SIG-M5 (cell line): ENCODE measurements around the gene ALX1.

Experiments used
- DNase-seq: peaks from one replicate; lab custom pipeline; 2025; lab: John Stamatoyannopoulos, UW

ALX1 gene

GRCh38 chr12:85280165-85280983 lies at the start of gene ALX1:
Gene ALX1, plus strand, starts transcription at chr12:85280220. Its CDS starts 42 bp downstream, at chr12:85280262.
- no peak for DNase-seq

DNA sequence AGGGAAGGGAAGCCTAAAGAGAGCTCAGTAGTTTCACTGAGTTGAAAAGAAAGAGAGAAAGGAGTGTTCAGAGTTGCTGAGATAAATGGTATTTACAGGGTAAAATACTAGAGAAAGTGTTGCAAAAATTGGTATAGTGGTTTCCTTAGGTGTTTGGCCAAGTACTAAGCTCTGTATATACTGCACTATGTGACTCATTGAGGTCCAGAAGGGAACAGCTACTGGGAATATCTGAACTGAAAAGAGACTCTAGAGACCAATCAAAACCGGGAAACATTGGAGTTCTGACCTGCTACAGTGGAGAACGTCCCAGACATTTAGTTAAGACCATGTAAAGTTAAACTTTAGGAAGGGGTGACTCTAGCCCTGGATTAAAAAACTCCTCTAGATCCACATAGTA lies 42.7 kb upstream of the ALX1 start:
- no peak for DNase-seq

DNA sequence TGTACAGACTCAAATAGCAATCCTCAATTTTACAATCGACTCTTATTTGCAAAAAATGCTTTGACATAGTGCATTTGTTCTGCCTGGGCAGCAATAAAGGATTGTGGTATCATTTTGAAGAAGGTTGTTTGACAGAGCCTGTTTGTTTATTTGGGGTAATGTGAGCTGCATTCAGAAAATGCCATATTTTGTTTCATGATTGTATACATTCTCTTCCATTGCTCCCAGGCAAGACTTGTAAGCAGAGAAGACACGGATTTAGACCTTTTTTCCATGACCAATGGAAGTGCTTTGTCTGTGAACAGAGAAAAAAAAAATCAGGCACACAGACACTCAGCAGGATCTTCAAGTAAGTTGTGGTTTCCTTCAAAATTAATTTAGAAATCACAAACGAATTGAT lies 35.5 kb upstream of the ALX1 start:
- no peak for DNase-seq

DNA sequence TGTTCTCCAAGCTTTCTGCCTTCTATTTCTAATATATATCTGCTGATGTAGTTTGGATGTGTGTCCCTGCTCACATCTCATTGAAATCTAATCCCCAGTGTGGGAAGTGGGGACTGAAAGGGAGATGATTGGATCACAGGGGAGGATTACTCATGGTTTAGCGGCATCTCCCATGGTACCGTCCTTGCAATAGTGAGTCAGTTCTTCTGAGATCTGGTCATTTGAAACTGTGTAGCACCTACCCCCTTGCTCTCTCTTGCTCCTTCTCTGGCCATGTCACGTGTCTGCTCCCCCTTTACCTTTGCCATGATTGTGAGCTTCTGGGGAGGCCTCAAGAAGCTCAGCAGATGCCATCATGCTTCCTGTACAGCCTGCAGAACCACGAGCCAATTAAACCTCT lies 26.2 kb upstream of the ALX1 start:
- DNase-seq: no peak

DNA sequence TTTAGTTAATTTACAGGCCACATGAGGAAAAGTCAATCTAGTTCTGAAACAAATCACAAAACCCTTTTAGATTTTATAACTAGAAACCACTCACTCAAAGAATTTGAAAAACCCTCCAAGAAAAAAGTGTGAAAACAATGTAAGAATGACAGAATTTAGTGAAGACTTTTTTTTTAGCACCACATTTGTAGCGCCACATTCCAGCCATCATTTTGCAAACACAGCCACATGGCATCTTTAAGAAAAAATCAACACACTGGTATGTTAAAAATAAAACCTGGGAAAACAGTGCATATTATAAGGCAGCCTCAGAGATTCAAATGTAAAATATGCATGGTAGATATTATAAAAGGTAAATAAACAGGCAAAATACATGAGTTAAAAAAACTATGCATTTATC lies 22.3 kb upstream of the ALX1 start:
- no peak for DNase-seq

- DNase-seq: no peak
Observed at GRCh38 chr12:85260447-85260846, 19.6 kb upstream of the ALX1 start.

GRCh38 chr12:85260896-85261295 lies 19.1 kb upstream of the ALX1 start:
- no peak for DNase-seq

- no peak for DNase-seq
Observed at GRCh38 chr12:85266356-85266755, 13.7 kb upstream of the ALX1 start.

DNA sequence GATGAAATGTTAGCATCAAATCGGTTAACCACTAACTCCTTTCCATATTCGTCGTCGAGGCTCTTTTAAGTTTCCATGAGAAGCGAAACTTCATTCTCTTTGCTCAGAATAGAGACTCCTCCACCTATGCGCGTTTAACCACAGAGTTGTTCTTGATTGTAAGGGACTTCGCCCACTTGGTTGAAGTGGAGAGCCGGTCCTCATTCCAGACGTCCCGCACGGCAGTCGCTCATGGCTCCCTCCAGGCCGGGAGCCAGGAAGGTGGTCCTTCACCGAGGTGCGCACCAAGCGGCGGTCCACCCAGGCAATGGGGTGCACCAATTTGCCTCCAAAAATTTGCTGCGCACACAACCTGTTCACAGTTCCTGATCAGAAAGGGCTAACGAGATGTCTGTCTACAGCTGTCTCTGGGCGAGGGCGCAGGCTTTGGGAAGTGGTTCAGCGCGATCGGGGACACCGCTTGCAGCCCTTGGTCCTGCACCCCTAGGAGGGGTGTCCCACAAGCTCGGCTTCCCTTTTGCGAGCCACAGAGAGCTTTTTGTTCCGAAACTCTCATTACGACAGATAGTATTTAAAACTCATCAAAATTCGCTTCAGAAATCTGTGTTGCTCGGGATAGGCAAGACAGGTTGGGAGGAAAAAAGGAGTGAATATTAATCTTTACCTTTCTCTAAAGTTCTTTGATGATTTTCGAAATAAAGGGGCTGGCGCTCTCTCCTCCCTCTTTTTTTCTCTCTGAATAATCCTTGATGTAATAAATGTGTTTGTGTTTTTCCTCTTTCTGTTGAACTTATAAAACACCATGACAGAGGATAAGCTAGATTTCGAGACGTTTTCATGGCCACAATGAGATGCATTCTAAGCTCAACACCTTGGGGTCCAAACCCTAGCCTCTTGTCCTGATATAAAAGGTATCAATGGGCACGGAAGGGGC lies 6.4 kb upstream of the ALX1 start:
- DNase-seq: no peak

- no peak for DNase-seq
Observed at GRCh38 chr12:85274315-85274651, 5.7 kb upstream of the ALX1 start.

- DNase-seq: no peak
Observed at GRCh38 chr12:85275374-85275773, 4.6 kb upstream of the ALX1 start.

- DNase-seq: no peak
Observed at GRCh38 chr12:85277191-85277590, 2.8 kb upstream of the ALX1 start.

GRCh38 chr12:85277900-85278597 lies 2.0 kb upstream of the ALX1 start:
- no peak for DNase-seq

DNA sequence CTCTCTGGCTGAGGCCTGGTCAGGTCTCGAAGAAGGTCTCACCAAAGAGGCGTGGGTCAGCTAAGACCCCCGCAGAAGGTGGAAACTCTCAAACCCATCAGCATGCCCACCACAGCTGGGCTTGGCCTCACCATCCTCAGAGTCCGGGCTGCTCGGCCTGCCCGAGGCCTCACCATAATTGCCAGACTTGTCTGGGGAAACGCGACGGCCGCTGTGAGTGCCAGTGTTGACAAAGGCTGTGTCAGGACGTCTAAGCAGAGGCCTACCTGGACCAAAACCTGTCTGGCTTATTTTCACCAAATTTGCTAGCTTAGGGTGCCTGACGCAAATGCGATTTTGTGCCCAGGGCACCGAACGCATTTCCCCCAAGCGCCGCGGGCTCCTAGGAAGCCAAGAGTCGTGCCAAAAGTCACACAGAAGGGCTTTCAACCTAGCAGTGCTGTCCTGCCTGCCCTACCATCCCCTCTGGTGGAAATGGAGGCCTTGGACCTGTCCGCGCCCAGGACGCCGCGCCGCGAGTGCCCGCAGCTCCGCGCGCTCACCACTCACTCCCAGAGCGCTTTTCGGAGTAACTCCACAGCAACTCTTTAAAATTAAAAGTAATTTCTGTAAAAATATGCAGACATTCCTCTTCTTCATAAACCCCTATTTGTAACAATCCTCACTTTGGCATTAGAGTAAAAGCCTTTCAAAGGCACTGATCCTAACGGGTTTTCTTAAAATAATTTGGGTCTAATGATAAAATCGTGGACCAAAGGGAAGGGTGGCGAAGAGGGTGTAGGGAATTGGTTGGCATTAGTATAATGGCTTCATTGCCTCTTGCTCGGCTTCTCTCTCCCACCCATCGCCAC lies 1.2 kb upstream of the ALX1 start:
- DNase-seq: no peak

DNA sequence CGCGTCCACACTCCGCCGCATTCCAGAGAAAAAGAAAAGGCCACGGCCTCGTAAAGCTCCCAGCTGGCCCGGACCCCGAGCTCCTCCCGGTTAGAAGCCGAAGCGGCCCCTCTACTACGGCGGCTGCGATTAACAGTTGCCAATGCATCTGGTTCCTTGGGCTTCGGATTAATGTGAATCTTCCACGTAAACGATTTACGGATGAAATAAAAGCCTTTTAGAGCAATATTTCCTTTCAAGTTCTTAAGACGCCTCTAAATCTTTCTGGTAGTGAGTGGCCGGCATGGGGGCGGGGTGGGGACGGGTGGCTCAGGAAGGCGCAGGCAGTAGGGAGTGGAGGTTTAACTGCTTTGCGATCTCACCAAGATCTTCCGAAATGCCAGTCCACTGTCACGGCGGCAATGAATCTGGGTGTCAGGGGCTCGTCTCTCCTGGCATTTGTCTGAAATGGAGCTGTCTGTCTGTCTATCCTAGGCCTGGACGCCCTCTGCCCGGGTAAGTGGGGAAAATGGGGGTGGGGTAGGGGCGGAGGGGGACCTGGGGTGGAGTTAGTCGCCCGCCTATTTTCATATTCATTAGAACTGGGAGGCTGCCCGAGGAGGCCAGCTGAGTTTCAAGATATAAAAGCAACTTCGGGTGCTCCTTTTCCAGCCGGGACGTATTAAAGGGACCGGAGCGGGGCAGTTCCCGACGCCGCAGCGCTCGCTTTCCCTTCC lies 413 bp upstream of the ALX1 start:
- DNase-seq: no peak

GRCh38 chr12:85280984-85281630 lies 1.1 kb downstream of the ALX1 start:
- DNase-seq: no peak

DNA sequence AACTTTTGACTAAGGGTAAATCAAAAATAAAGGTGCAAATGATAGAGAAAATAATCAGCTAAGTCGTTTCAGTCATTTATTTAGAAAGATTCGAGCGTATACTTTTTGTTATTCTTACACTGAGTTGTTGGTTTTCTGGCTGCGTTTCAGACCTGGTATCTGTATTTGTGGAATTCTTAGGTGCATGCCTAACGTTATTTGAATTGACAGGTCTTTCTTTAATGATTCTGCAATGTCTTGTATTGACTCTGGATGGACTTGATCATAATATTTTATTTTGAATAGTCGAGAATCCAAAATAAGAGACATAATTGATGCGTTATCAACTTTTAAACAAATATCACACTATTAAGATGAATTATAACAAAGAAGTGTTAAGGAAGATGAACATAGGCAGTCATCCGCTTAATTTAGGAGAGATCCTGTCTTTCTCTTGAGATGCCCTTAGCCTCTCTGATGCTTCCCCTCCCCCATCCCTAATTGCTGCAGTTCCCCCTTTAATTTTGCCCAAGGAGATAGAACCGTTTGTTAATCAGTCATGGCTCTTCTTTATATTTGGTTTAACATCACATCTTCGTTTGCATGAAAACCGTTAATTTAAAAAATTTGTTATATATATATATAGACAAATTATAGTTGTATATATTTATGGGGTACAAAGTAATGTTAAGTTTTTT lies 1.8 kb downstream of the ALX1 start:
- DNase-seq: no peak

- DNase-seq: no peak
Observed at GRCh38 chr12:85283560-85283959, 3.5 kb downstream of the ALX1 start.

GRCh38 chr12:85296362-85296761 lies 16.3 kb downstream of the ALX1 start:
- DNase-seq: no peak

GRCh38 chr12:85299053-85299452 lies 19.0 kb downstream of the ALX1 start:
- DNase-seq: no peak
